AG04449 (cell line): ENCODE results near the gene SERPINB4.
A peak's percentile ranks its signal among the peaks of the same experiment; 100 is the strongest.
"Not testable (repeated sequence)": the region's sequence is repeated elsewhere in the genome, so short reads cannot be mapped to it uniquely, and the experiment has no call there.

Experiments
- CTCF ChIA-PET: fragments of 350-600 bp; formaldehyde crosslinking; extraction: SDS; loops from one replicate; lab custom pipeline; 2021; ENCODE audit warnings: antibody characterized with exemption; lab: Yijun Ruan, JAX
- POLR2A ChIA-PET: fragments of 400-600, 350-600 bp; formaldehyde crosslinking; extraction: SDS; loops from one replicate; lab custom pipeline; 2020; ENCODE audit warnings: antibody characterized with exemption, inconsistent platforms; lab: Yijun Ruan, JAX
- DNase-seq: peaks from one replicate; pipeline ENCODE4 v3.0.0-alpha.2; 2010; ENCODE audit warnings: low read depth, low spot score
- H3K4me3 ChIP-seq: 2 replicates; pipeline ENCODE4 v1.5.1; 2011; ENCODE audit warnings: low read depth, mild to moderate bottlenecking, control low read depth, low read length
- TF ChIP-seq, protein P1 (sequence below): IDR thresholded peaks from one replicate; pipeline ENCODE4 v1.5.1; 2011; ENCODE audit warnings: mild to moderate bottlenecking, moderate library complexity, low read length, control low read depth, inconsistent platforms; ENCODE audit not compliant: insufficient read depth; ENCODE audit errors: missing control alignments

The SERPINB4 gene

DNA sequence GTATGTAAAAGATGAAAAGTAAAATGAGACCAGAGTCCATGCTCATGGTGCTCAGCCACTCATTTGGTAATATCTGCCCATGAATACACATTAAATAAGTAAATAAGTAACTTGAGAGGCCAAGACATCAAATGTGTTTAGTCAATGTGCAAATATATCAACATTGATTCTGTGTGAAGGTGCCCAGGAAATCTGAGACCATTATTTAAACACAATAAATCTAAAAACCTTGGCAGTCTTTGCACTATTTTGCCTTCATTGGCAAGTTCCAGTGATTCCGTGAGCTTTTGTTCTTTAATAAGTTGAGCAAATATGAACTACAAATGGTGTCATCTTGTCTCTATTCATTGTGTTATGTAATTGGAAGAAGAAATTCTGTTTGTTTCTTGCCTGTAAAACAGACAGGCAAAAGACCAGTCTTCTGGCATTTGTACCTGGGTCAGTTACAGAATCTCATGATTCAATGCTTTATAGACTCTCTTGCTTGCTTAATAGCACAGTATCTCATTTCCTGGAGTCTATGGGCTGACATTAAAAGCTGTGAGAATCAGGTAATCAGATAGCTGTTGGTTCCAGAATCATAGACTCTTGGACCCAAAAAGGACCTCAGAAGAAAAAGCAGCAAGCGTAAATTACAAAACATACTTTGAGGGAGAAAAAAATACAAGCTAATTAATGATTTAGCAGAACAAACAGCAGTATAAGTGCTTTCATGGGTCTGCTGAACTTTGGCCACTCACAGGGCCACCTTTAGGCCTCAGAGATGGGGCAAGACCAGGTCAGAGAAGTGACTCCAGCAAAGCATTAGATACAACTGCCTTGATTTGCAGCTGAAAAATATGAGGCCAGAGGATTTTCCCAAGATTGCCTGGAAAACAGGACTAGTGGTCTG lies 37.6 kb upstream of the SERPINB4 start:
- POLR2A ChIA-PET = no interaction called here
- no peak for DNase-seq
- TF ChIP-seq, protein P1, sequence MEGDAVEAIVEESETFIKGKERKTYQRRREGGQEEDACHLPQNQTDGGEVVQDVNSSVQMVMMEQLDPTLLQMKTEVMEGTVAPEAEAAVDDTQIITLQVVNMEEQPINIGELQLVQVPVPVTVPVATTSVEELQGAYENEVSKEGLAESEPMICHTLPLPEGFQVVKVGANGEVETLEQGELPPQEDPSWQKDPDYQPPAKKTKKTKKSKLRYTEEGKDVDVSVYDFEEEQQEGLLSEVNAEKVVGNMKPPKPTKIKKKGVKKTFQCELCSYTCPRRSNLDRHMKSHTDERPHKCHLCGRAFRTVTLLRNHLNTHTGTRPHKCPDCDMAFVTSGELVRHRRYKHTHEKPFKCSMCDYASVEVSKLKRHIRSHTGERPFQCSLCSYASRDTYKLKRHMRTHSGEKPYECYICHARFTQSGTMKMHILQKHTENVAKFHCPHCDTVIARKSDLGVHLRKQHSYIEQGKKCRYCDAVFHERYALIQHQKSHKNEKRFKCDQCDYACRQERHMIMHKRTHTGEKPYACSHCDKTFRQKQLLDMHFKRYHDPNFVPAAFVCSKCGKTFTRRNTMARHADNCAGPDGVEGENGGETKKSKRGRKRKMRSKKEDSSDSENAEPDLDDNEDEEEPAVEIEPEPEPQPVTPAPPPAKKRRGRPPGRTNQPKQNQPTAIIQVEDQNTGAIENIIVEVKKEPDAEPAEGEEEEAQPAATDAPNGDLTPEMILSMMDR = no peak
- CTCF ChIA-PET = interaction anchor here (0.6 to 2.7 kb wide), 4 partner anchors 60 to 164 kb away, joined by 3 to 14 read pairs (median 6); no protein-coding TSS in a partner anchor
- no peak overlapping the region for H3K4me3 ChIP-seq

- DNase-seq = no peak
- no peak overlapping the region for H3K4me3 ChIP-seq
- CTCF ChIA-PET = interaction anchor here (1.4 to 2.7 kb wide), 3 partner anchors 61 to 162 kb away, joined by 7 to 14 read pairs (median 9); no protein-coding TSS in a partner anchor
- TF ChIP-seq, protein P1 = no peak
- POLR2A ChIA-PET = no interaction called here
Observed at GRCh38 chr18:63679820-63680606, 36.0 kb upstream of the SERPINB4 start.

DNA sequence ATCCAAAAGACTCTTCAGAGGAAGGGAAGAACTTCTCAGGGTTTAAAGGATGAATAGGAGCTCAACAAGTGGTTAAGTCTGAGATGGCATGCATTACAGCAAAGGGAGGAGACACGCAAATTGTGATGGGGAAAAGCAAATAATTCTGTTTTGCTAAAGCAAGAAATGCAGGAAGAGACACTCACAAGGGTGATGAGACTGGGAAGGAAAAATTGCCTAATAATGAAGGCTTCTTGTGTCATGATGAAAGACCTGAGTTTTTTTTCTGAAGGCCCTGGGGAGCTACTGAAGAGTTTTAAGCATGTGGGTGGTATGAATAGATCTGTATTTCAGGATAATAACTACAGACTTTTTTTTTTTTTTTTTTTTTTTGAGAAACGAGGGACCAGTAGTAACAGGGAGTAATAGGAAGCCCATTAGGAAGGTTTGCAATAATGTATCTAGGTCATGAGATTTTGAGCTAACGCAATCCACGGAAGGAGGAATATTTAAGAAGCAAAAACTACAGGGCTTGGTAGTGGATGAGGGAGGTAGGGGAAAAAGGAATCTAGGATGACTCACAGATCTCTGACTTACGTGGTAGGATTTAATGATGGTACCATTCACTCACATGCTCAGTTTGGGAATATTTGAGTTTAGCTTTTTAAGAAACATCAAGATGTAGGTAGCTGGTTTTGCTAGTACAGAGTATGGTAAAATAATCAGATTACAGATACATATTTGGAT lies 33.6 kb upstream of the SERPINB4 start:
- no peak overlapping the region for H3K4me3 ChIP-seq
- no peak for DNase-seq
- TF ChIP-seq, protein P1 = no peak
- CTCF ChIA-PET = interaction anchor here (1.0 to 1.3 kb wide), 5 partner anchors 64 to 259 kb away, joined by 3 to 7 read pairs (median 3); no protein-coding TSS in a partner anchor
- POLR2A ChIA-PET = no interaction called here

DNA sequence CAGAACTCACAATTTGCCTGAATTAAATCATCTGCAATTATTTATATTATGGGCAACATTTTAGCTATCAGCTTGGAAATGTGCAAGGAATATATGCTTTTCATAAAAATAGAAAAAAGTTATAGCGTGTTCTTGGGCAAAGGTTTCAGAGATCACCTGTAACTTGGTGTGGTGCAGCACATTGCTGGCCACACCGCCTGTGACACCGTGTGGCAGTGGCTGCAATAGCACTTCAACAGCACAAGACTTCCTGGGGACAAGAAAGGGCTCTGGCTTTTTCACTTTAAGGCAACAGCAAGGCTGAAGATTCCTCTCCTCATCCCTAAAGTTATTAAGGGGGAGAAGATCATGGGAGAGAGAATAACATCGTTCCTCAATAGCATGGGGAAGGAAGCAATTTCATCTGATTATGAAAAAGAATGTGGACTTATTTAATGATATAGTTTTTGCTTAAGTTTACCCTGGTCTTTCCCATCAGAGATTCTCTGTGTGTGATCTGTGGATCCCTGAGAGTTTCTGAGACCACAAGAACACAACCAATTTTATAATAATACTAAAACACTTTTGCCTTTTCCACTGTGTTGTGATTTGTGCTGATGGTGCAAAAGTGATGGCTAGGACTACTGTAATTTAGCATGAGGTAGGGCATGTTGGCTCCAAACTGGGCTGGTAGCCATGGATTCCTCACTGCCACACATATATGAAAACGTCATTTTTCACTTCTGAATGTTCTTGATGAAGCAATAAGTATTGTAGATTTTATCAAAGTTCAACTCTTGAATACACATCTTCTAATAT lies 32.7 kb upstream of the SERPINB4 start:
- ChIA-PET CTCF (interaction anchor here (1.4 kb wide), 1 partner anchor 65 kb away, joined by 3 read pairs; no protein-coding TSS in a partner anchor), POLR2A (no interaction called here)
- no peak overlapping the region for H3K4me3 ChIP-seq
- TF ChIP-seq, protein P1 = peak; percentile 17
- DNase-seq = no peak

DNA sequence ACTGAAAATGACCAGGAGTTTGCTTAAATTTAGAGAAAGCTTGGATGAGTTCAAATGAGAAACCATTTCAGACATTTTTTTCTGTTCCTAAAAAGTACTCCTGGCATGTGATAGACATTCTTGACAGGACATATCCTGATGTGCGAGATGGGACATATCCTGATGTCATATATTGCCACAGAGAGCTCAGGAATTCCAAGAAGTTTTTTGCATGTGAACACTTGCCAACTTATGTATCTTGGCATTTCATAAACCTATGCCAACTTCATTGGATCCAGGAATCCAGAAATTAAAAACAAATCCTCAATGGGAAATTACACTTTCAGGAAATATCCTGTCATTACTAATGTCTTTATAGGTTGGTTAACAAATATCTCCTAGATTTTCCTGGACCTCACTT lies 20.5 kb upstream of the SERPINB4 start:
- TF ChIP-seq, protein P1 = no peak
- CTCF ChIA-PET = interaction anchor here (0.5 to 1.6 kb wide), 4 partner anchors 87 to 179 kb away, joined by 3 to 4 read pairs (median 3); no protein-coding TSS in a partner anchor
- DNase-seq = no peak
- POLR2A ChIA-PET = no interaction called here
- no peak overlapping the region for H3K4me3 ChIP-seq

DNA sequence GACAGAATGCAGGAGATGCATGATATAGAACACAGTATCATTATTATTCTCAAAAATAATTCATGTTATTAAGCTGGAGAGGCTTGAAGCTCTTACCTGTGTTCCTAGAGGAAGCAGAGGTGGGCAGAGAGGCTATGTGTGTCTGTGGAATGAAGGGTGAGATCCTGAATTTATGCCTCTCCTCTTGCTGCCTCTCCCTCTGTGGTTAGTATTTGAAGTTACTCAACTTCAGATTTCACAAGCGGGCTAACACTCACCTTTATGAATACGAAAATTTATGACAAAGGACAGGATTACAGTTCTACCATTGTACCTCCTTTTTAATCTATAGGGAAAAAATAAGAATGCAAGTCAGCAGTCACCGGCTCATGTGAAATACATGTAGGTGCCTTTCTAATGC lies 17.7 kb upstream of the SERPINB4 start, which contains the start of gene SERPINB3:
Gene SERPINB3, minus strand, starts transcription at position 144 of the 400 bp plus-strand sequence. CDS start 677 bp downstream, outside the sequence.
- H3K4me3 ChIP-seq, DNase-seq, POLR2A ChIA-PET, CTCF ChIA-PET: not testable (repeated sequence)

- POLR2A ChIA-PET, CTCF ChIA-PET, DNase-seq, H3K4me3 ChIP-seq: not testable (repeated sequence)
Observed at GRCh38 chr18:63658920-63659319, 14.9 kb upstream of the SERPINB4 start.

DNA sequence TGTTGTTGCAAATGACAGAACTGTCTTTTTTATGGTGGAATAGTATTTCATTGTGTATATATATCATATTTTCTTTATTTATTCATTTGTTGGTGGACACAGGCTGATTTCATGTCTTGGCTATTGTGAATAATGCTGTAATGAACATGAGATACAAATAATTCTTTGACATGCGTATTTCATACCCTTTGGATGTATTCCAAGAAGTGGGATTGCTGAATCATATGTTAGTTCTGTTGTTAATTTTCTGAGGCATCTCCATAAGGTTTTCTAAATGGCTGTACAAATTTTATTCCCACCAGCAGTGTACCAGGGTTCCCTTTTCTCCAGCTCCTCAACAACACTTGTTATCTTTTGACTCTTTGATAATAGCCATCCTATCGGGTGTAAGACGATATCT lies 6.2 kb upstream of the SERPINB4 start:
- CTCF ChIA-PET = interaction anchor here (0.6 to 1.1 kb wide), 3 partner anchors 33 to 193 kb away, joined by 3 read pairs; no protein-coding TSS in a partner anchor
- DNase-seq, H3K4me3 ChIP-seq, POLR2A ChIA-PET: not testable (repeated sequence)
